WTC11 (cell line): ENCODE measurements around the gene CHST11.

Source experiments
- ATF1 ChIP-seq: sonication (generic); formaldehyde crosslinking; IDR thresholded peaks from 2 replicates; pipeline ENCODE4 v1.8.1; 2023; ENCODE audit warnings: mild to moderate bottlenecking, moderate library complexity, missing genetic modification reagents
- CTCF ChIP-seq: fragments of 200-600 bp; IDR thresholded peaks from 2 replicates; pipeline ENCODE4 v1.8.0; 2022; ENCODE audit warnings: antibody characterized with exemption
- NFYB ChIP-seq: sonication (generic); formaldehyde crosslinking; conservative IDR thresholded peaks from 2 replicates; pipeline ENCODE4 v1.8.0; 2022; ENCODE audit warnings: low read depth, missing genetic modification reagents
- ZBTB21 ChIP-seq: sonication (generic); formaldehyde crosslinking; IDR thresholded peaks from 2 replicates; pipeline ENCODE4 v1.8.1; 2023; ENCODE audit warnings: mild to moderate bottlenecking, missing genetic modification reagents, borderline replicate concordance

DNA sequence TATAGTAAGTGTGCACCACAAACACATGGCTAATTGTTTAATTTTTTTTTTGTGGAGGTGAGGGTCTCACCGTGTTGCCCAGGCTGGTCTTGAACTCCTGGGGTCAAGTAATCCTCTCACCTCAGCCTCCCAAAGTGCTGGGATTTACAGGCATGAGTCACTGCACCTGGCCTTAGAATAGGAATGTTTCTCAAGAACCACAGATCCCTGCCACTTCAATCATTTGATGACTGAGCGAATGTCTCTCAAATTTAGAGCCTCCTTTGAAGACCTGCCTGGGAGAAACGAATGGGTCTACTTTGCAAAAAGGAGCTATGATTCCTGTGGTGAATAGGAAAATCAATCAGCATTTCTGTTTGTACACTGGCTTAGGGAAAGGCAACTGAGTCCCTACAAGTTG lies 33.5 kb upstream of the CHST11 start:
- no peak for TF ChIP-seq CTCF
- TF ChIP-seq NFYB (CRISPR knock-in tag): no peak
- no peak for TF ChIP-seq ZBTB21 (CRISPR knock-in tag)
- TF ChIP-seq ATF1 (CRISPR knock-in tag): no peak
